HS-5 (cell line): Measurements from ENCODE around the gene TTYH3.
"Not testable (repeated sequence)": the region's sequence is repeated elsewhere in the genome, so short reads cannot be mapped to it uniquely, and the experiment has no call there.

Source experiments
- DNase-seq: peaks from one replicate; pipeline ENCODE4 v3.0.0-alpha.2; 2012; ENCODE audit warnings: low read depth

The TTYH3 gene

GRCh38 chr7:2631946-2632732 lies at the start of gene TTYH3:
TSS of gene TTYH3 (plus strand) at chr7:2631986. CDS start at chr7:2632156, 170 bp downstream.
- no peak for DNase-seq

- DNase-seq, result no peak
These were observed 49.6 kb upstream of the TTYH3 start for GRCh38 chr7:2582006-2582735.

GRCh38 chr7:2583798-2584580 lies 47.8 kb upstream of the TTYH3 start:
- DNase-seq, result no peak

GRCh38 chr7:2585446-2585845 lies 46.3 kb upstream of the TTYH3 start:
- no peak for DNase-seq

- no peak for DNase-seq
These were observed 45.3 kb upstream of the TTYH3 start for GRCh38 chr7:2586326-2587020.

GRCh38 chr7:2587134-2587533 lies 44.7 kb upstream of the TTYH3 start:
- no peak for DNase-seq

GRCh38 chr7:2587778-2588177 lies 44.0 kb upstream of the TTYH3 start:
- no peak for DNase-seq

- DNase-seq, result no peak
These were observed 42.4 kb upstream of the TTYH3 start for GRCh38 chr7:2589341-2589740.

- DNase-seq, result not testable (repeated sequence)
These were observed 41.8 kb upstream of the TTYH3 start for GRCh38 chr7:2589941-2590340.

- DNase-seq, result no peak
These were observed 39.4 kb upstream of the TTYH3 start for GRCh38 chr7:2592375-2592865.

- DNase-seq, result no peak
These were observed 38.6 kb upstream of the TTYH3 start for GRCh38 chr7:2593036-2593727.

- DNase-seq, result no peak
These were observed 37.2 kb upstream of the TTYH3 start for GRCh38 chr7:2594599-2594998.

- no peak for DNase-seq
These were observed 36.4 kb upstream of the TTYH3 start for GRCh38 chr7:2595258-2595860.

- no peak for DNase-seq
These were observed 35.1 kb upstream of the TTYH3 start for GRCh38 chr7:2596464-2597272.

GRCh38 chr7:2597273-2597640 lies 34.5 kb upstream of the TTYH3 start:
- no peak for DNase-seq

- no peak for DNase-seq
These were observed 33.5 kb upstream of the TTYH3 start for GRCh38 chr7:2598154-2598823.

GRCh38 chr7:2601065-2601464 lies 30.7 kb upstream of the TTYH3 start:
- no peak for DNase-seq

- DNase-seq, result no peak
These were observed 29.9 kb upstream of the TTYH3 start for GRCh38 chr7:2601907-2602306.

- no peak for DNase-seq
These were observed 29.3 kb upstream of the TTYH3 start for GRCh38 chr7:2602406-2603043.
